Central memory CD4-positive, alpha-beta T cell (primary cell): ENCODE measurements around the gene CLPTM1.
"Not testable (repeated sequence)": the region's sequence is repeated elsewhere in the genome, so short reads cannot be mapped to it uniquely, and the experiment has no call there.

Experiments used
- DNase-seq: peaks from one replicate; pipeline ENCODE4 v3.0.0; 2022

The CLPTM1 gene

DNA sequence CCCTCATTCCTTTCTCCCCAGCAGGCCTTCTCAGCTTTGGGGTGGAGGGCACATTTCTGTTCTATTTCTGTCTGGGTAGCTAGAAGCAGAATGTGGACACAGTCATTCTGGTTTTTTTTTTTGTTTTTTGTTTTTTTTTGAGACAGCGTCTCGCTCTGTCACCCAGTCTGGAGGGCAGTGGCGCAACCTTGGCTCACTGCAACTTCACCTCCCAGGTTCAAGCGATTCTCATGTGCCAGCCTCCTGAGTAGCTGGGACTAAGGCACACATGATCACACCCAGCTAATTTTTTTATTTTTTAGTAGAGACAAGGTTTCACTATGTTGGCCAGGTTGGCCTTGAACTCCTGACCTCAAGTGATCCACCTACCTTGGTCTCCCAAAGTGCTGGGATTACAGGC is 20.3 kb downstream of the CLPTM1 start:
- DNase-seq = no peak

- no peak for DNase-seq
These were observed 28.8 kb downstream of the CLPTM1 start for GRCh38 chr19:44984005-44984404.

DNA sequence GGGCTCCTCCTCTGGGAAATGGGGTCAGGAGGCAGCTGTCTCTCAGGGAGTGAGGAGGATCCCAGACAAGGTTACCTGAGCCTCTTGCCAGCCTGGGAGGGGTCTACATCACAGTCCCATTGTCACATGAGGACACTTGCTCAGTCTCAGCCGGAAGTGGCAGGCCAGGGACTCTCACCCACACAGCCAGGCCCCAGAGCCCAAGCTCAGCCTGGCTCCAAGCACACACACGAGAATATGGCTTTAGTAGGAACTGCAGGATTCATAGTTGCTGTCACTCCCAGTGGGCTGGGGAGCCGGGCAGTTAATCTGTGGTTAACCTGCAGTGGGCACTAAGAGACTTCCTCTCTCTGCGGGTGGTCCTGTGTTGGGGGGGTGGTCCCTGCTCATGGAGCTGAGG is 30.3 kb downstream of the CLPTM1 start:
- no peak for DNase-seq

- DNase-seq = no peak
These were observed 31.2 kb downstream of the CLPTM1 start for GRCh38 chr19:44986389-44986788.

GRCh38 chr19:44987148-44987675 is 32.0 kb downstream of the CLPTM1 start:
- no peak for DNase-seq

DNA sequence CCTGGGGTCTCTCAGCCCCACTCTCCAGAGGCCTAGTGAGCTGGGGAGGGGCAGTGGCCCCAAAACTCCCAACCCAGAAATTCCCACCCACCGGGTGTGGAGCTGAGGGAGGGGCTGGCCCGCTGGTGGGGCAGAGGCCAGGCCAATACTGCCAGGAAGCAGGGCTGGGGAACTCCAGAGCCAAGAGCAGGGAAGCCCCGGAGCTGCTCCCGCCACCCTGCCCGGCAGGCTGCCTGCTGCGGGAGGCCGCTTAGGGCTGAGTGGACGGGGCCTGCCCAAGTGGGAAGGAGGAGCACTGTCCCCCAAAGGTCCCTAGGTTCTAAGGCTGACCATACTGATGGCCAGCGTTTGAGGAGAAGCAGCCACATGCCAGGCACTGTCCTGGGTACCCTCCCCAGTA is 33.1 kb downstream of the CLPTM1 start:
- DNase-seq = no peak

GRCh38 chr19:44988896-44989556 is 33.8 kb downstream of the CLPTM1 start:
- DNase-seq = peak; percentile 54

DNA sequence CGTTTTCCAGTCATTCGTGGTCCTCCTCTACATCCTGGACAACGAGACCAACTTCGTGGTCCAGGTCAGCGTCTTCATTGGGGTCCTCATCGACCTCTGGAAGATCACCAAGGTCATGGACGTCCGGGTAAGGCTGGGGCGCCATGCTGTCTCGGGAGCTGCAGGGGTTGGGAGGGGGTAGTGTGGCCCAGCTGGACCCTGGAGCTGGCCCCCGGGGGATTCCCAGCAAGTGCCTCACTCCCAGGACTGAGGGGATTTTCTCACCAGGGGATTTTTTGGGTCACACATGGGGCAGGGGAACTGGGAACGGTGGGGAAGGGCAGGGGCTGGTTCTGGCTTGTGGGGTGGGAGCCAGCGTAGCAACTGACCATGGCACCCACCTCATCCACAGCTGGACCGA is 35.3 kb downstream of the CLPTM1 start:
- no peak for DNase-seq

DNA sequence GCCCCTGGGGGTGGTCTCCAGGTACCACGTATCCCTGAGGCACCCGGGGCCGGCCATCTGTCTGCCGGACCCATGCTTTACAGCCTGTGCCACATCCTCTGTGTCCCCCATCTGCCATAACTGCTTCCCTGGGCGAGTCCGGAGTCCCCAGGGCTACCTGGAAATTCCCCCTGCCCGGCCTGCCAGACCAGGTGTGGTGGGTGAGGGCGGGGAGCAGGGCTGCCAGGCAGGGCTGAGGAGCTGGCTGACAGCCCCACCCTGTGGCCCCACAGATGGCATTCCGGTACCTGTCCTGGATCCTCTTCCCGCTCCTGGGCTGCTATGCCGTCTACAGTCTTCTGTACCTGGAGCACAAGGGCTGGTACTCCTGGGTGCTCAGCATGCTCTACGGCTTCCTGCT is 35.8 kb downstream of the CLPTM1 start:
- no peak for DNase-seq

GRCh38 chr19:44992336-44993163 is 37.4 kb downstream of the CLPTM1 start:
- no peak for DNase-seq

GRCh38 chr19:44993526-44993925 is 38.3 kb downstream of the CLPTM1 start:
- DNase-seq = no peak

GRCh38 chr19:44993926-44994537 is 38.9 kb downstream of the CLPTM1 start:
- DNase-seq = no peak

GRCh38 chr19:44998025-44998424 is 42.8 kb downstream of the CLPTM1 start:
- no peak for DNase-seq

GRCh38 chr19:44999131-44999925 is 44.1 kb downstream of the CLPTM1 start:
- DNase-seq = not testable (repeated sequence)

DNA sequence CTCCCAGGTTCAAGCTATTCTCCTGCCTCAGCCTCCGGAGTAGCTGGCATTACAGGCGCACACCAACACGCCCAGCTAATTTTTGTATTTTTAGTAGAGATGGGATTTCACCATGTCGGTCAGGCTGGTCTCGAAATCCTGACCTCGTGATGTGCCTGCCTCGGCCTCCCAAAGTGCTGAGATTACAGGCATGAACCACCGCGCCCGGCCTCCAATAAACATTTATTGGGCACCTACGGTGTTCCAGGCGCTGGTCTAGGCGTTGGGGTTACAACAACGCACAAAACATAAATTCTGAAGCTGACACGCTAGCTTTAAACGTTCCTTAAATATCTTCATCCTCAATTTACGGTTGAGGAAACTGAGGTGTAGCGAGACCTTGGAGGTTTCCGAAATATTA is 45.5 kb downstream of the CLPTM1 start:
- not testable (repeated sequence) for DNase-seq

- DNase-seq = peak; percentile 93
These were observed 46.0 kb downstream of the CLPTM1 start, which contains the start of gene RELB for GRCh38 chr19:45001087-45001739. TSS of gene RELB (plus strand) at chr19:45001464. CDS start at chr19:45001580, 116 bp downstream.

- no peak for DNase-seq
These were observed 48.3 kb downstream of the CLPTM1 start for GRCh38 chr19:45003485-45003884.

GRCh38 chr19:45005787-45006186 is 50.6 kb downstream of the CLPTM1 start:
- no peak for DNase-seq

- DNase-seq = no peak
These were observed 53.4 kb downstream of the CLPTM1 start for GRCh38 chr19:45008552-45008951.

DNA sequence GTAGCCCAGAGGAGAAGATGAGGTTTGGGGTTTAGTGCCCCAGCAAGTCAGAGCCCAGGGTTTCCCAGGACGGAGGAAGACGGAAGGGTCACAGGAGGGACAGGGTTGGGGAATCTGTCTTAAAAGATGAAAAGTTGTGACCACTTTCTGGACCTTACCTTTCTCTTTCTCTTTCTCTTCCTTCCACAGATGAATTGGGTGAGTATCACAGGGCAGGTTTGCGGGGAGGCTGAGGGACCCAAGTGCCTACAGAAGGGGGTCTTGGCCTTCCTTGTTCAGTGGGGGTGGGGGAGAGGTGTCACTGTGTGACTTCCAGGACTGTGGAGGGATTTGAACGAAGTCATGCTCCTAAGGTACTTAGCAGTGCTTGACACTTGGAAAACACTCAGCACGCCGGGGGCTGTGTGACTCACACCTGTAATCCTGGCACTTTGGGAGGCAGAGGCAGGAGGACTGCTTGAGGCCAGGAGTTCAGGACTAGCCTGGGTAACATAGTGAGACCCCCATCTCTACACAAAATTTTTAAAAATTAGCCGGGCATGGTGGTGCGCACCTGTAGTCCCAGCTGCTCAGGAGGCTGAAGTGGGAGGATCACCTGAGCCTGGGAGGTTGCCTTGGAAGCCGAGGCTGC is 54.6 kb downstream of the CLPTM1 start:
- DNase-seq = no peak

DNA sequence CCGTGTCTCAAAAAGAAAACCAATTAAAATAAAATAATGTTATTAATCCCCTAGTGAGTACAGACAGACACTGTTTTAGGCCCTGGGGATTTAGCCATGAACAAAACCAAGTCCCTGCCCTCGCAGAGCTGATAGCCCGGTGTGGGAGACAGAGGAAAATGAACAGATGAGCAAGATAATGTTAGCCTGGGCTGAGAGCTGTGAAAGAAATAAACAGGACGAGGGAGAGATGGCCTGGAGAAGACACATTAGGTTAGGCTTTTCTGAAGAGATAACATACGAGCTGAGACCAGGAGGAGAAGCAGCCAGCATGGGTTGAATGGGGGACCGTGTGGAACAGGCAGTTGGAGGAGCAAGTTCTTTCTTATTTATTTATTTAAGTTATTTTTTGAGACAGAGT is 55.1 kb downstream of the CLPTM1 start:
- DNase-seq = no peak

GRCh38 chr19:45011959-45012358 is 56.8 kb downstream of the CLPTM1 start:
- no peak for DNase-seq
